Ramos (cell line): ENCODE data around the gene ZCCHC14.

Source experiments
- in situ Hi-C: fragments of 300-500 bp; cut with MboI; formaldehyde crosslinking; loops from one replicate; pipeline ENCODE4 v1.14.3; 2022; ENCODE audit warnings: low sequenced_read_pairs; ENCODE audit not compliant: unreplicated experiment

ZCCHC14 gene

GRCh38 chr16:87417528-87417910 is 75.3 kb downstream of the ZCCHC14 start:
- in situ Hi-C loops: no loop called here

GRCh38 chr16:87416826-87417527 is 75.8 kb downstream of the ZCCHC14 start:
- in situ Hi-C loops: no loop called here

- in situ Hi-C loops: no loop called here
Observed at GRCh38 chr16:87415441-87415840, 77.4 kb downstream of the ZCCHC14 start.

GRCh38 chr16:87414251-87414680 is 78.6 kb downstream of the ZCCHC14 start:
- in situ Hi-C loops: no loop called here

GRCh38 chr16:87412996-87413421 is 79.8 kb downstream of the ZCCHC14 start:
- in situ Hi-C loops: no loop called here

GRCh38 chr16:87412371-87412995 is 80.3 kb downstream of the ZCCHC14 start:
- in situ Hi-C loops: no loop called here

GRCh38 chr16:87411375-87412271 is 81.2 kb downstream of the ZCCHC14 start:
- in situ Hi-C loops: no loop called here

- in situ Hi-C loops: no loop called here
Observed at GRCh38 chr16:87410968-87411367, 81.9 kb downstream of the ZCCHC14 start.

GRCh38 chr16:87410530-87410929 is 82.3 kb downstream of the ZCCHC14 start:
- in situ Hi-C loops: no loop called here

GRCh38 chr16:87409781-87410180 is 83.0 kb downstream of the ZCCHC14 start:
- in situ Hi-C loops: no loop called here

- in situ Hi-C loops: no loop called here
Observed at GRCh38 chr16:87409153-87409552, 83.7 kb downstream of the ZCCHC14 start.

GRCh38 chr16:87407511-87408112 is 85.2 kb downstream of the ZCCHC14 start:
- in situ Hi-C loops: no loop called here

GRCh38 chr16:87406495-87407088 is 86.2 kb downstream of the ZCCHC14 start:
- in situ Hi-C loops: no loop called here

GRCh38 chr16:87404764-87405625 is 87.8 kb downstream of the ZCCHC14 start:
- in situ Hi-C loops: no loop called here

GRCh38 chr16:87395181-87395842 is 97.5 kb downstream of the ZCCHC14 start:
- in situ Hi-C loops: no loop called here

GRCh38 chr16:87393680-87394055 is 99.2 kb downstream of the ZCCHC14 start:
- in situ Hi-C loops: no loop called here

GRCh38 chr16:87392821-87393679 is 99.8 kb downstream of the ZCCHC14 start:
- in situ Hi-C loops: no loop called here
